ACC112 (cell line): Measurements from ENCODE around the gene ZNF248.

Source experiments
- H2AFZ ChIP-seq: fragments of 200-600 bp; sonication (generic); one replicate; pipeline ENCODE4 v1.6.0; 2017; ENCODE audit warnings: antibody characterized with exemption, low read length; ENCODE audit not compliant: unreplicated experiment
- H3K27ac ChIP-seq: fragments of 200-600 bp; sonication (generic); 2 replicates; pipeline ENCODE4 v1.5.1; 2014; ENCODE audit warnings: low read depth, mild to moderate bottlenecking, antibody characterized with exemption, low read length, moderate library complexity
- H3K27me3 ChIP-seq: fragments of 200-600 bp; sonication (generic); 2 replicates; pipeline ENCODE4 v1.6.1; 2014; ENCODE audit warnings: mild to moderate bottlenecking, antibody characterized with exemption, low read length, moderate library complexity, mixed read lengths; ENCODE audit not compliant: insufficient read depth
- H3K36me3 ChIP-seq: fragments of 200-600 bp; sonication (generic); 2 replicates; pipeline ENCODE4 v1.6.1; 2016; ENCODE audit warnings: mild to moderate bottlenecking, antibody characterized with exemption, low read length, moderate library complexity, mixed read lengths; ENCODE audit not compliant: insufficient read depth
- H3K4me1 ChIP-seq: fragments of 200-600 bp; sonication (generic); one replicate; pipeline ENCODE4 v1.6.1; 2016; ENCODE audit warnings: low read length, mixed read lengths; ENCODE audit not compliant: insufficient read depth, unreplicated experiment, control insufficient read depth
- H3K4me3 ChIP-seq: fragments of 200-600 bp; sonication (generic); 2 replicates; pipeline ENCODE4 v1.5.1; 2014; ENCODE audit warnings: mild to moderate bottlenecking, low read depth, low read length
- H3K79me2 ChIP-seq: fragments of 200-600 bp; sonication (generic); one replicate; pipeline ENCODE4 v1.6.0; 2016; ENCODE audit warnings: low read length; ENCODE audit not compliant: control insufficient read depth, unreplicated experiment, insufficient read depth

Gene ZNF248

GRCh38 chr10:37826806-37827205, 30.6 kb downstream of the ZNF248 start:
- Histone ChIP-seq H3K79me2 (no peaks in the 10 kb centered on the region), H2AFZ (no peak overlapping the region), H3K27ac (no peak overlapping the region), H3K27me3 (no peaks in the 10 kb centered on the region), H3K4me1 (no peaks in the 10 kb centered on the region), H3K4me3 (no peak overlapping the region), H3K36me3 (peaks cover 35% of the 10 kb centered on the region)

- no peak overlapping the region for H3K27ac ChIP-seq
- H3K4me3 ChIP-seq = no peak overlapping the region
- H2AFZ ChIP-seq = no peak overlapping the region
- no peaks in the 10 kb centered on the region for H3K79me2 ChIP-seq
- H3K27me3 ChIP-seq = no peaks in the 10 kb centered on the region
- no peaks in the 10 kb centered on the region for H3K4me1 ChIP-seq
- no peaks in the 10 kb centered on the region for H3K36me3 ChIP-seq
Measured at GRCh38 chr10:37821237-37821636, 36.2 kb downstream of the ZNF248 start.

GRCh38 chr10:37819797-37820196, 37.6 kb downstream of the ZNF248 start:
- H3K27ac ChIP-seq = no peak overlapping the region
- no peak overlapping the region for H3K4me3 ChIP-seq
- H3K4me1 ChIP-seq = no peaks in the 10 kb centered on the region
- H3K27me3 ChIP-seq = no peaks in the 10 kb centered on the region
- H3K36me3 ChIP-seq = no peaks in the 10 kb centered on the region
- H3K79me2 ChIP-seq = no peaks in the 10 kb centered on the region
- H2AFZ ChIP-seq = no peak overlapping the region

GRCh38 chr10:37816290-37816689, 41.1 kb downstream of the ZNF248 start:
- H3K79me2 ChIP-seq = no peaks in the 10 kb centered on the region
- H3K36me3 ChIP-seq = no peaks in the 10 kb centered on the region
- H3K4me1 ChIP-seq = no peaks in the 10 kb centered on the region
- no peak overlapping the region for H3K27ac ChIP-seq
- H3K27me3 ChIP-seq = no peaks in the 10 kb centered on the region
- H2AFZ ChIP-seq = no peak overlapping the region
- no peak overlapping the region for H3K4me3 ChIP-seq

GRCh38 chr10:37813763-37814162, 43.6 kb downstream of the ZNF248 start:
- no peaks in the 10 kb centered on the region for H3K36me3 ChIP-seq
- H3K79me2 ChIP-seq = no peaks in the 10 kb centered on the region
- no peak overlapping the region for H2AFZ ChIP-seq
- H3K27ac ChIP-seq = no peak overlapping the region
- no peaks in the 10 kb centered on the region for H3K27me3 ChIP-seq
- H3K4me3 ChIP-seq = no peak overlapping the region
- no peaks in the 10 kb centered on the region for H3K4me1 ChIP-seq

GRCh38 chr10:37812290-37812689, 45.1 kb downstream of the ZNF248 start:
- H3K79me2 ChIP-seq = no peaks in the 10 kb centered on the region
- no peaks in the 10 kb centered on the region for H3K27me3 ChIP-seq
- H3K27ac ChIP-seq = no peak overlapping the region
- H3K4me1 ChIP-seq = no peaks in the 10 kb centered on the region
- H3K36me3 ChIP-seq = no peaks in the 10 kb centered on the region
- no peak overlapping the region for H2AFZ ChIP-seq
- no peak overlapping the region for H3K4me3 ChIP-seq

GRCh38 chr10:37803269-37803668, 54.1 kb downstream of the ZNF248 start:
- no peaks in the 10 kb centered on the region for H3K36me3 ChIP-seq
- no peak overlapping the region for H3K27ac ChIP-seq
- H3K4me3 ChIP-seq = no peak overlapping the region
- H3K4me1 ChIP-seq = no peaks in the 10 kb centered on the region
- H2AFZ ChIP-seq = no peak overlapping the region
- H3K27me3 ChIP-seq = no peaks in the 10 kb centered on the region
- H3K79me2 ChIP-seq = no peaks in the 10 kb centered on the region

- Histone ChIP-seq H3K27me3 (no peaks in the 10 kb centered on the region), H3K79me2 (no peaks in the 10 kb centered on the region), H2AFZ (no peak overlapping the region), H3K4me1 (no peaks in the 10 kb centered on the region), H3K27ac (no peak overlapping the region), H3K4me3 (no peak overlapping the region), H3K36me3 (no peaks in the 10 kb centered on the region)
Measured at GRCh38 chr10:37801557-37801956, 55.9 kb downstream of the ZNF248 start.

GRCh38 chr10:37794305-37794976, 63.0 kb downstream of the ZNF248 start:
- H3K36me3 ChIP-seq = no peaks in the 10 kb centered on the region
- no peak overlapping the region for H2AFZ ChIP-seq
- no peak overlapping the region for H3K4me3 ChIP-seq
- no peak overlapping the region for H3K27ac ChIP-seq
- H3K27me3 ChIP-seq = no peaks in the 10 kb centered on the region
- H3K4me1 ChIP-seq = no peaks in the 10 kb centered on the region
- H3K79me2 ChIP-seq = no peaks in the 10 kb centered on the region

GRCh38 chr10:37789590-37789989, 67.8 kb downstream of the ZNF248 start:
- Histone ChIP-seq H3K27me3 (no peaks in the 10 kb centered on the region), H3K79me2 (no peaks in the 10 kb centered on the region), H3K27ac (no peak overlapping the region), H3K4me3 (no peak overlapping the region), H3K36me3 (no peaks in the 10 kb centered on the region), H2AFZ (no peak overlapping the region), H3K4me1 (no peaks in the 10 kb centered on the region)

GRCh38 chr10:37784678-37785077, 72.7 kb downstream of the ZNF248 start:
- Histone ChIP-seq H3K36me3 (no peaks in the 10 kb centered on the region), H3K79me2 (no peaks in the 10 kb centered on the region), H3K4me3 (no peak overlapping the region), H2AFZ (no peak overlapping the region), H3K27me3 (no peaks in the 10 kb centered on the region), H3K4me1 (no peaks in the 10 kb centered on the region), H3K27ac (no peak overlapping the region)
